ENCODE data around the gene DNAJC27.
A peak's percentile ranks its signal among the peaks of the same experiment; 100 is the strongest.
"Not testable (repeated sequence)": the region's sequence is repeated elsewhere in the genome, so short reads cannot be mapped to it uniquely, and the experiment has no call there.

The DNAJC27 gene

DNA sequence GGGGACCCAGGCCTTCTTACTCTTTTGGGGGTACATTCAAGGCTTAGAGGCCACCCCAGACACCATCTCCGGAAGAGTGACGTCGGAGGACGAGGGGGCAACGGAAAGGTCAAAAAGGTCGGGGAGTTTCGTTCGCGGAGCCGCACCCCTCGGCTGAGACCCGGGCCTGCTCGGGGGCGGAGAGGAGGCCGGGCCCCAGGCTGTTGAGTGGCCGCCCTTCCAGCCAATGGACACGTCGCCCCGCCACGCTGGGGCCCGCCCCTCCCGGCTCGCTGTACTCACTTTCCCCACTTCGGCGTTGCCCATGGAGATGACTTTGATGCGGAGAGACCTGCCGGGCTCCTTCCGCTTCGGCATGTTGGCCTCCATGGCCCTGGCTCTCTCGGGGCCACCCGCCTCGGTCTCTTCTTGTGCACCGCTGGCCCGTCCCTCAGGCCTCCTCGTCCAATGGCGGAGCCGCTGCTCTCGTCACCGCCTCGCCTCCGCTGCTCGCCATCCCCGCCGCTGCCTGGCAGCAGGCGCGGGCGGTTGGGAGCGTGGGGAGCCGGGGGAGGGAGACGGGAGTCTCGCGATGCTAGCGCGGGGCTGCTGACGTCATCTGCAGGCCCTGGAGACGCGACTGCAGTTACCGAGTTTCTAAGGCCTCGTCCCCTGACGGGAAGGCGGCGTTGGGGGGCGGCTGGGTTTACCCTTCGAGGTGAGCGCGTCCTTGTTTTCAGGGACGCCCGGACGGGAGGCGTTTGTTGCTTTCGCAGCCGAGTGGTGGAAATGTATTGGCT lies at the start of gene DNAJC27:
TSS of gene DNAJC27 (minus strand) at position 420 of the 779 bp plus-strand sequence. CDS start at position 369, 51 bp downstream.
- DNase-seq, result peak; percentile 95

GRCh38 chr2:25018681-25019080 lies 46.9 kb upstream of the DNAJC27 start:
- no peak for DNase-seq

GRCh38 chr2:25014631-25015030 lies 42.9 kb upstream of the DNAJC27 start:
- no peak for DNase-seq

- DNase-seq, result not testable (repeated sequence)
Measured at GRCh38 chr2:25011342-25011741, 39.6 kb upstream of the DNAJC27 start.

GRCh38 chr2:25009954-25010353 lies 38.2 kb upstream of the DNAJC27 start:
- no peak for DNase-seq

DNA sequence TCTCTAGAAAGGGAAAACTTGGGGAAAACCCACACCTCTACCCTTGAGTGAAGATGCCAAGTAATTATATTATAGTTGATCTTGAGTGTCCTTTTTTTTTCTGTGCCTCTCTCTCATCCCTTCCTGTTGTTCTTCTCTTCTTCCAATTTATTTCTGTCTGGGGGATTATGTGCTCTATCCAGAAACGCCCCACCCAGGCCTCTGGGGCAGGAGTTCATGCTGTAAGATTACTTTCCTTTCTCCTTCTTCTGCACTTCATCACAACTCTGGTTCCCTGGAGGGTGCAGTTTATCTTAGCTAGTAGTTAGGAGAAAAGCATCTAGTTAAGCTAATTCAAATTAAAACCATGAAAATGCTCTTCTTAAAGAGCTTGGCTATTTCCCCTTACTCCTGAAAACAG lies 30.3 kb upstream of the DNAJC27 start:
- DNase-seq, result no peak

DNA sequence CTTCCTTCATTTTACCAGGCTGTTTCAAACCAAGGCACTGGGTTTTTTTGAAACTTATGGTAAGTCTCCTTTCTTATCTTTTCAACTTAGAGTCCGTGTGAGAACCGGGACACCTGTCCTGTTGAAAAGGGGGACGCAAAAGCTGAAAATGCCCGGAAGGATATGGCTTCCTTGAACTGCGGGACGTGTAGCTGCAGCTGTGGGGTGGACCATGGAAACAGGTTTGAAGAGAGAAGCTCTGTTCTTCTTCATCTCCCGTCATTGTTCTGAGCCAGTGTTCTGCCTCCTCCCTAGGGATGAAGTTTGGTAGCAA lies 29.5 kb upstream of the DNAJC27 start:
- no peak for DNase-seq

DNA sequence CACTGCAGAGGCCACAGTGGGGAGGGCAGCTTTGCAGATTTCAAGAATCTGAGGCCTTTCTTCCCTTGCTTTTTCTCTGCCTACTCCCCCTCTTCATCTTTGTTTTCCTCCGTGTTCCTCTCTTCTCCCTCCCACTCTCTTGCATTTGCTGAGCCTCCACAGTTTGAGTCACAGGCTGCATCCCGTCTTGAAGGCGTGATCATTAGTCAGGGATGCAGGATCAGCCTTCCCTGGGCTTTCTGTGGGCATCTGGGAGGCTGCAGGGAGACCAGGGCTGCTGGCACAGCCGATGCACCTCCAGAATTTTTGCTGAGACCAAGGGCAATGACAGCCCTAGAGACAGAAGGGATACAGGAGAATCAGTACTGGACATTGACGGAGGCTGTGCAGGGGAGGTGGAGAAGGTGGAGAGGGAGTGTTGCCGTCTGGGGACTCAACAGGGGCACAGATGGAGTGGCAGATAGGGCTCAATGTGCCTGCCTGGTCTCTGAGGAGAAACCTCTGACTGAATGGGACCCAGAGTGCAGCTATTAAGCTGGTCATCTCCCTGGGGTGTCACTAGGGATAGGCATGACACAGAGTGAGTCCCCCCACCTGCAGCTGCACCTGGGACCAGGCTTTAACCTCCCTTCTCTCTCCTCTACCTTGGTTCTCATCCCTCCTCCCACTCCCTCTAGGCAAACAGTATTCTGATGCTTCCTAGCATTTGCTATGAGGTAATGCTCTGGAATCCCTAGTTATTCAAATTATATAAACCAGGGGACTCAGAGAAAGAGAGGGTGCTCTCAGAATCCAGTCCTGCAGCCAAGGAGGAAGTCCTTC lies 29.0 kb upstream of the DNAJC27 start:
- DNase-seq, result no peak

GRCh38 chr2:25000036-25000435 lies 28.3 kb upstream of the DNAJC27 start:
- no peak for DNase-seq

DNA sequence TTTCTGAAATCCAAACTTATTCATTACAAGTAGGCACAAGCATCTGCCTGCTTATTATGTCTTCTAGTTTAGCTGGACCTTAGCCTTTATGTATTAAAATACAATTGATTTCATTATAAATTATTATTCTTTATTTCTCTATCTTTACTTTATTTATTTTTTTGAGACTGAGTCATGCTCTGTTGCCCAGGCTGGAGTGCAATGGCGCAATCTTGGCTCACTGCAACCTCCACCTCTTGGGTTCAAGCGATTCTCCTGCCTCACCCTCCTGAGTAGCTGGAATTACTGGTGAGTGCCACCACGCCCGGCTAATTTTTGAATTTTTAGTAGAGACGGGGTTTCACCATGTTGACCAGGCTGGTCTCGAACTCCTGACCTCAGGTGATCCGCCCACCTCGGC lies 27.3 kb upstream of the DNAJC27 start:
- not testable (repeated sequence) for DNase-seq

DNA sequence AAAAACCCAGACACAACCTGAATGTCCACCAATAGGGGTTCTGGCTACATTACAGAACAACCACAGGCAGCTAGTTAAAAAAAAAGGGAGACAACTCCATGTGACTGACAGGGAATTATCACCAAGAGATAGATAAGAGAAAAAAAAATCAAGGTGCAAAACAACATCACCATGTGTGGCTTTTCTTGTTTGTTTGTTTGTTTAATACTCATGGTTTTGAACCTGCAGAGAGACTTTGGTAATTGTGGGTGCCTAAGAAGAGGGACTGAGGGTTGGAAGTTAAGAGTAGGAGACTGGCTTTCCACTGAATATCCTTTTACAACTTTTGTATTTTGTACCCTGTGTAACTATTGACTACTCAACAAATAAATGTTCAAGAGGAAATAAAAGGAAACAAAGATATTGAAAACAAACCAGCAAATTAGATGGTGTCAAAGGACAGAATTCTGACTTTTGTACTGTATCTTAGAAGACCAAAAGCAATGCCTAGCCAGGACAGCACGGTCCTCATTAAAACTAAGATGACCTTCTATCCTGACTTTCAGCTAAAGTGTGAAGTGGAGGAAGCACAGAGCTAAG lies 22.5 kb upstream of the DNAJC27 start:
- no peak for DNase-seq

GRCh38 chr2:24993406-24994145 lies 21.8 kb upstream of the DNAJC27 start:
- DNase-seq, result no peak

DNA sequence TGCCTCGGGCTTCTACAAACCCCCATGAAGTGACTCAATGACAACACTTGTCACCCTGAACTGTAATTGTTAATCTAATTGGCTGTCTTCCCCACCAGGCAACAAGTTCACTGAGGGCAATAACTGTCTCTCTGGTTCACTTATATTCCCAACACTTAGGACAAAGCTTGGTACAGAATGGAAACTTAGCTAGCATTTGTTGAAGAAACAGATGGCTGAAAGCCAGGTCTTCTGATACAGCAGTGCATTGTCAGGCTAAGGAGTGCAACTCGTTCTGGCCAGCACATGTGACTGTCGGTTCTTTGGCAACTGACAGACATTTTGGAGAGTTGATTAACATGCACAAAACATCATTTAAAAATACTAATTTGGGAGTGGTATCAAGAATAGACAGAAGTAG lies 14.6 kb upstream of the DNAJC27 start:
- no peak for DNase-seq

GRCh38 chr2:24985511-24985910 lies 13.8 kb upstream of the DNAJC27 start:
- no peak for DNase-seq

DNA sequence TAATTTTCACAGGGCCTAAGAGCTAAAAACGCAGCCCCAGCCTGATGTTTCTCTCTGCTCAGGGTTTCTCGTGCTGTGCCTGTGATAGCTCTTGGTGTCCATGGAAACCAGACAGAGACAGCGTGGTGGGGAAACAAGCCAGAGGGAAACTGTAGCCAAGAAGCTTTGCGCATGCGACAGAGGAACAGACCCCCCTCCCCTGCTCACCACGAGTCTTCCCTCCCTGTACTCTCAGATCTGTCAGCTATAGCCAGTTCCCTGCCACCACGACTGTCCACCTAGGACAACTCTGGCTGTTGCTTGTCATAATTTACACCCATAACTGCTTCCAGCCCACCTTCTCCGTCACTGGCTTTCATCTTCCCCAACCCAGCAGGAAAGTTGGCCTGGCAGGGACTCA lies 13.2 kb upstream of the DNAJC27 start:
- no peak for DNase-seq

GRCh38 chr2:24981411-24982136 lies 9.8 kb upstream of the DNAJC27 start:
- no peak for DNase-seq

DNA sequence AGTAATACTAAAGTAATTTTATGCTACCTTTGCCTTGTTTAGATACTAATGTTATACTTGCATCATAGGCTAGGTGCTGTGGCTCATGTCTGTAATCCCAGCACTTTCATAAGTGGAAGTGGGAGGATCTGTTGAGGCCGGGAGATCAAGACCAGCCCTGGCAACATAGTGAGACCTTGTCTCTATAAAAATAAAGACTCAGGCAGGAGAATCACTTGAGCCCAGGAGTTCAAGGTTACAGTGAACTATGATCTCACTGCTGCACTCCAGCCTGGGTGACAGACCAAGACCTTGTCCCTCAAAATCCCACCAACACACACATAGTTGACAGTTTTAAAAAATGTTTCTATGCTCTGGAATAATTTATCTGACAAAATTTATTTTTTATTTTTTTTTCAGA lies 6.9 kb upstream of the DNAJC27 start:
- DNase-seq, result no peak

DNA sequence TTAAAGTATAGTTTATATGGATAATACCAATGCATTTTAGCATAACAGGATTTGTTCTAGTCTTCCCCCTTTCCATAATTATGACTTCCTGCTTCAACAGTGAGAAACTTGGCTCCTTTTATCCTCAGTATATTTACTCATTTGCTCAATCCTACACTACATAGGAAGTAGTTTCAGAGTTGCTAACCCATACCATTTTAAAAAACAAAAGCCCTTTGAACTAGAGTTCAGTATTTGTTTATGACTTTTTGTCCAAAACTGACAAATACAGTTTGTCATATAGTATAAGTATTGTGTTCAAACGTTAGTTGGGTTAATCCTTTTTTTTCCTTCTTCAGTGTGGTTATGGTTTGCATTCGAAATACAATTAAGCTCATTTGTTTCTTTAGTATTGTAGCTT lies 5.9 kb upstream of the DNAJC27 start:
- no peak for DNase-seq

DNA sequence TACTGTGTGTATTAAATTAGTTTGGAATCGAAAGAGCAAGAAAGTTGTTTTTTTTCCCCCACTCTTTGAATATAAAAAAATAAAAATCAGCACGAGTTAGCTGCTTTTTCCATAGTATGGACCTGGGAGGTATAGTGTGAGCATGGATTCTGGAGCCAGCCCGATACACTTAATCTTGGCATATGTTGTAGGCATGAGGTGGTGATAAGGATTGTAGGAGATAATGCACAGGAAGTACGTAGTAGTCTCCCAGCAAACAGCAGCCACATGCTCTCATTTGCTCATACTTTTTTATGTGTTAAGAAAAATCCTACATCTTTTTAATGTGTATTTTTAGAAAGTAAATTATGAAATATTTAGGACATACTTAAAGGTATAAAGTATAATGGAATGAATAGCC lies 2.1 kb upstream of the DNAJC27 start:
- no peak for DNase-seq

DNA sequence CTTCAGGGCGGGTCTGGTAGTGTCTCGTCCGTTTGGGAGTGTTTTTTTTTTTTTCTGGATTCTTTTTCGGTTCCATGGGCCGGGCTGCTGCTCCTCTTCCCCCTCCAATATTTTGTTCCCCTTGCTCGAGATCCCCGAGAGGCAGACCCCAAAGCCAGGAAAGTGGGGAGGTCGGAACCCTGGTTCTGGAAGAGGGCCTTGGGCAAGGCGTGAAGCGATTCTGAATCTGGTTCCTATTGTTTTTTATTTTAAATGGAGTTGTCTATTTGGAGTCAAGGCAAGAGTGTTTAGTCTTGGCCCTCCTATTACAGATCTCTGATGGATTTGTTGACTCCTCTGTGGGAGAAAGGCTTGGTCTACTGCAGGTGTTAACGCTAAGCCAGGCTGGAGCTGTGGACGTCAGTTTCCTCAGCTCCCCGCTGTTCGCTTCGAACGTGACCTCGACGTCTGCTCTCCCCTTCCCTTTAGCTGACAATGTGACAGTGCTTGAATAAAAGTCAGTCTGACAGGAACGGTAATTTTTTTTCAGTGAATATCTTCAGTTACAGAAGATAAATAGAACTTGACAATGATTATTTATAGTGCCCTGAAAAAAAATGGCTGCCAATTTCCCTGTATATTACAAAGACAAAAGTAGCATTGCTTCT lies 683 bp upstream of the DNAJC27 start:
- DNase-seq, result no peak

DNA sequence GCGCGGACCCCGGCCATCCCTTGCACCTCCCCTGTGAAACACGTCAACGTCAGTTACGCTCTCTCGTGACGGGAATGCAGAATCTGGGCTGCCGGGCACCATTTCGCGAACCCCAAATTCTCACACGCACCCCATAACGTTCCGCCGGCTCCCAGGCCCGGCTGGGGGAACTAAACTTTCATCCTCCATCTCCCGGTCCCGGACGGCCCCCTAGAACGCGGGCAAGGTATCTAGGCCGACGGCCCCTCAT lies 544 bp downstream of the DNAJC27 start:
- no peak for DNase-seq

DNA sequence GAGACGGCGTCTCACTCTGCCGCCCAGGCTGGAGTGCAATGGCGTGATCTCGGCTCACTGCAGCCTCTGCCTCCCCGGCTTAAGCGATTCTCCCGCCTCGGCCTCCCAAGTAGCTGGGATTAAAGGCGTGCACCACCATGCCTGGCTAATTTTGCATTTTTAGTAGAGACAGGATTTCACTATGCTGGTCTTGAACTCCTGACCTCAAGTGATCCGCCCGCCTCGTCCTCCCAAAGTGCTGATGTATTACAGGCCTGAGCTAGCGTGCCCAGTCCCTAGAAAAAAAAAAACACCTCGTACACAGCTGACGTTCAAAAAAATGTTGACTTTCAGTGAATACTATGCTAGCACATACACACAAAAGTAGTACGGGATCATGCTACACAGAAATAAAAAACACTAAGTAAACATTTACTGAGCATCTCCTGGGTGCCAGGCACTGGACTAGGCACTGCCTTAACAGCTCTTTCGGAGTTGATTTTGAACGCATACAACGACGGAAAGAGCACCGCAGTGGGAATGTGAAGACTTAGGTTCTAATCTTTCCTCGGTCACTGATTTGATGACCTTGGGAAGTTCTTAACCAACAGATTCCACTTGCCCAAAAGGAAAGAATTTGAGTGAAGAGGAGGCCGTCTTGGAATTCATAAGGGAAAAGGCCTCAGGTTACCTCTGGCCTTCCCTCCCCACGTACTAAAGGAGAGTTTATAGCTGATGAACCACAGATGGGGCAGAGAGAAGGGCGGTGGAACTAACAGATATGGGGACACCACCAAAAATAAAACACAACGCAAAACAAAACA lies 1.1 kb downstream of the DNAJC27 start:
- DNase-seq, result no peak
